GM19372 (cell line): ENCODE results near the gene TRIM46.

Experiments
- ATAC-seq: cut with Tn5 transposase; IDR thresholded peaks from one replicate; pipeline ENCODE4 v1.9.1; 2021; ENCODE audit warnings: mild to moderate bottlenecking, low read depth, moderate library complexity; ENCODE audit not compliant: unreplicated experiment

Gene TRIM46, protein sequence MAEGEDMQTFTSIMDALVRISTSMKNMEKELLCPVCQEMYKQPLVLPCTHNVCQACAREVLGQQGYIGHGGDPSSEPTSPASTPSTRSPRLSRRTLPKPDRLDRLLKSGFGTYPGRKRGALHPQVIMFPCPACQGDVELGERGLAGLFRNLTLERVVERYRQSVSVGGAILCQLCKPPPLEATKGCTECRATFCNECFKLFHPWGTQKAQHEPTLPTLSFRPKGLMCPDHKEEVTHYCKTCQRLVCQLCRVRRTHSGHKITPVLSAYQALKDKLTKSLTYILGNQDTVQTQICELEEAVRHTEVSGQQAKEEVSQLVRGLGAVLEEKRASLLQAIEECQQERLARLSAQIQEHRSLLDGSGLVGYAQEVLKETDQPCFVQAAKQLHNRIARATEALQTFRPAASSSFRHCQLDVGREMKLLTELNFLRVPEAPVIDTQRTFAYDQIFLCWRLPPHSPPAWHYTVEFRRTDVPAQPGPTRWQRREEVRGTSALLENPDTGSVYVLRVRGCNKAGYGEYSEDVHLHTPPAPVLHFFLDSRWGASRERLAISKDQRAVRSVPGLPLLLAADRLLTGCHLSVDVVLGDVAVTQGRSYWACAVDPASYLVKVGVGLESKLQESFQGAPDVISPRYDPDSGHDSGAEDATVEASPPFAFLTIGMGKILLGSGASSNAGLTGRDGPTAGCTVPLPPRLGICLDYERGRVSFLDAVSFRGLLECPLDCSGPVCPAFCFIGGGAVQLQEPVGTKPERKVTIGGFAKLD

DNA sequence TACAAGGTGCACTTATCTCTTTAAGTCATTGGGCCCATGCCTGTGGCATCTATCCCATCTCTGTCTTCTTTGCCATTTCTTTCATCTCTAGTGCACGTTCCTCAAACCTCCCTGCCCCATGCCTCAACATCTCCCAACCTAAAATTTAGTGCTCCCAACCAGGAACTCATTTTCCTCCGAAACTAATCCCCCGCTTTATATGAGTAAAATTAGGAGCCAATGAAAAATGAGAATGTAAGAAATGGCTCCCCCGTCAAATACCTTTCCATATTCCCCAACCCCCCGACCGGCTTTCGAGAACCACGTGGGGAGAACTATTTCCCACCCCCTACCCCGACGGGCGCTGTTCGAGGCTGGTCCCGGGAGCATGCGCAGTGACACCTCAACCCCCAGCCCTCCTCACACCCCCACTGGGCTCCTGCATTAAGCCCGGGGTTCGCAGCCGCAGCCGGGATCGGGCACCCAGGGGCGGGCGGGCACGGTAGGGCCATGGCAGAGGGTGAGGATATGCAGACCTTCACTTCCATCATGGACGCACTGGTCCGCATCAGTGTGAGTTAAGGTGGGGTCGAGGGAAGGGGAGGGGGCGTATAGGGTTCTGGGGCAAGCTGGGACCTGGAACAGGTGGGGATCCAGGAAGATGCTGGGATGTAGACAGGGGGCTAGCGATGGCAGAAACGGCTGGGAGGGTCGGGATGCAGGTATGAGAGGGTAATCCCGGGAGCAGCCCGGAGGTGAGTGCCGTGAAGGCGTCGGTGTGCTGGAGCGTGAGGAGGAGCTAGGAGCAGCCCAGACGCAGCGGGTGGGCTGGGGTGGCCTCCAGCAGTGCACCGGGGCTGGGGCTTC lies at the start of gene TRIM46:
TSS of gene TRIM46 (plus strand) at position 372 of the 846 bp plus-strand sequence. CDS start at position 490, 118 bp downstream.
- no peak for ATAC-seq

DNA sequence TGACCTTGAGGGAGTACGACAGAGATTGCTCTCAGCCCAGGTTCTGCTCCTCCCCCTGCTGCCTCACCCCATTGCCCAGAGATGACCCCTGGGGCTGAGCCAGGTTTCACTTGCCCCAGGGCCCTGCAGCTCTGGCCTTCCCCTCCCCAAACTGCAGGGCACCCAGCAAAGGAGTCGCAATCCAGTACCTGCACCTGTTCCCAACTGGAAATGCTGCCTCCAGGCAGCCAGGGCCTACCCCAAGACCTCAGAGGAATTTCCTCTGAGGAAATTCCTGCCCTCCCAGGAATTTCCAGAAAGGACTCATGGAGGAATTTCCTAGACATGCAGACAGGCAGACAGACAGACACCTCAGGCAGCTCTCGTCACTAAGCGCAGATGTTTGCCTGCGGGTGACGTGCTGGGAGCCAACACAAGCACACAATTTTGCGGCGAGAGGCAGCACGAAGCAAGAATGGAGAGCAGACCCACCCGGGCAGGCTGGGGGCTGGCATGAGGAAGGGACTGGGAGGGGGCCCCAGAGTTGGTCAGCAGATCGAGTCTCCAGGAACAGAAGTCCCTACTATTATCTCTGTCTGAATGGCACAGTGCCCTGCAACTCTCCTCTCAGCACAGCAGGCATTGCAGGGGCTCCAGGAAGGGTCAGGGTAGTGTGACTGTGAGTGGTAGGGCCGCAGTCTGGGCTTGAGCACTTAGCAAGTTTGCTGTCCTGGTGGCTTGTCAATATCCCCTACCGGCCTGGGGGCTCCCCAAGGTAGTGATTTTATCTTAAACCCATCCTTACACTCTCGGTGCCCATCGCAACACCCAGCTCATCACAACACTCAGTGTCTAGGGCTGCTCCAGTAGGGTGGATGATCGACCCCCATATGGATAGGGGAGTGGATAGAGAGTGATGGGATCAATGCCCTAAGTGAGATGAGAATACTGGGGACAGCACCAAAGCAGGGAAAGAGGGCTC lies 48.9 kb upstream of the TRIM46 start:
- no peak for ATAC-seq

DNA sequence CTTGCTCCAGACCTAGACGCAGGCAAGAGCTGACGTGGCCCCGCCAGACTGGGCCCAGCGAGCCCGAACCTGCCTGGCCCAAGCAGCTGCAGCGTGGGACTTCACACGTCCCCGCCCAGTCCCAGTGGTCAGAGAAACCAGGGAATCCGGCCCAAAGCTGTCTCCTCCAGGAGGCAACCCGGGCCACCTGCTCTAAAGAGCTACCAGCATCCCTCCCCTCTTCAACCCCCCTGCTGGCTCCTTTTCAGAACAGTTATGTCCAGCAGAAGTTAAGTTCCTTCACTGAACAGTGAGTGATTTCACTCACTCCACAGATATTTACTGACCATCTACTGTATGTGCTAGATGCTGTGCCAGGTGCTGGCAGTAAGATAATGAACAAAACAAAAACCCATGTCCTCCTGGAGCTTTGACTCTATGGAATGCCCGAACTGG lies 48.1 kb upstream of the TRIM46 start:
- ATAC-seq = no peak

DNA sequence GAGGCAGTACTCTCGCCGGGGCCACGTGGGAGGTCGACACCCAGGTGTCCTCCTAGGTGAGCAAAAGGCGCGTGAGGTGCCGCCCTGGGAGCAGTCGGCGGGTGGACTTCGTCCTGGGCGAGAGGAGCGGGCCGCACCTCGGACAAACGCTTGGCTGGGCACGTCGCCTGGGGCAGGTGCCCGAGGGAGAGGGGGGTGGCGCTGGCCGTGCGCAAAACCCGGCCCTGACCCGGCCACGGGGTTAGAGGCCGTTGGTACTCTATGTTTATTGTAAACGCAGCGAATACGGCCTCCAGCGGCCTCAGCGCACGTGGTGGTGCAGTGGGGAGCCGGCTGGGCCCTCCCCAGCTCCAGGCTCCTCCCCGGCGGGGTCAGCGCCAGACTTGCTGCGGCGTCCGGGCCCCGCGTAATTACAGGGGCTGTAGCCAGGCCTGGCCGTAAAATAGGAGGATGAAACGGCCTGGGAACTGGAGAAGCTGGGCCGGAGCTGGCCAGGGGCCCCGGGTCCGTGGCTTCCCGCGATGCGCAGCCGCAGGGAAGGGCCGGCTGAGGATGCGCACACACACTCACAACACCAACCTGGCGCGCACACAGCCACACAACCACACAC lies 47.6 kb upstream of the TRIM46 start:
- ATAC-seq = no peak

DNA sequence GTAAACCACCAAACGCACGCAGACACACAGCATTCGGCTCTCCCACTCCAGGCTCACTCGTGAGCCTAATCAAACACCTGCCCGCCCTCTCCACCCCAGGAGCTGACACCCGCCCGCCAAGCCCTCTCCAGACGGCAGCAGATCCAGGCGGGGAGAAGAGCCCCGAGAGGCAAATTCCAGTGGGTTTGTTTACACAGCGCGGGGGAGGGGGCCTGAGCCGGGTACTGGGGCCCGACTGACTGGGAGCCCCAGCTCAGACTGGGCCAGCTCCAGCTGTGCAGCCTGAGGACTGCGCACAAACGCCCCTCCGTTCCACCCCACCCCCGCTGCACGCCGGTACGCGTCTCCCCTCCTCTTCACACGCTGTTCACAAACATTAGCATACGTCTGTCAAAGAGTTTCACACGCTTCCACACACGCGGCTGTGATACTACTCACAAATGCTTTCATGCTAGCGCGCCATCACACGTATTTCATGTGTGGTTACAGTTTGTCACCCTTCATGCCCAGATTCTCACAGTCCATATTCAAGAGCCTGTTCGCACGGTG lies 47.0 kb upstream of the TRIM46 start:
- no peak for ATAC-seq

DNA sequence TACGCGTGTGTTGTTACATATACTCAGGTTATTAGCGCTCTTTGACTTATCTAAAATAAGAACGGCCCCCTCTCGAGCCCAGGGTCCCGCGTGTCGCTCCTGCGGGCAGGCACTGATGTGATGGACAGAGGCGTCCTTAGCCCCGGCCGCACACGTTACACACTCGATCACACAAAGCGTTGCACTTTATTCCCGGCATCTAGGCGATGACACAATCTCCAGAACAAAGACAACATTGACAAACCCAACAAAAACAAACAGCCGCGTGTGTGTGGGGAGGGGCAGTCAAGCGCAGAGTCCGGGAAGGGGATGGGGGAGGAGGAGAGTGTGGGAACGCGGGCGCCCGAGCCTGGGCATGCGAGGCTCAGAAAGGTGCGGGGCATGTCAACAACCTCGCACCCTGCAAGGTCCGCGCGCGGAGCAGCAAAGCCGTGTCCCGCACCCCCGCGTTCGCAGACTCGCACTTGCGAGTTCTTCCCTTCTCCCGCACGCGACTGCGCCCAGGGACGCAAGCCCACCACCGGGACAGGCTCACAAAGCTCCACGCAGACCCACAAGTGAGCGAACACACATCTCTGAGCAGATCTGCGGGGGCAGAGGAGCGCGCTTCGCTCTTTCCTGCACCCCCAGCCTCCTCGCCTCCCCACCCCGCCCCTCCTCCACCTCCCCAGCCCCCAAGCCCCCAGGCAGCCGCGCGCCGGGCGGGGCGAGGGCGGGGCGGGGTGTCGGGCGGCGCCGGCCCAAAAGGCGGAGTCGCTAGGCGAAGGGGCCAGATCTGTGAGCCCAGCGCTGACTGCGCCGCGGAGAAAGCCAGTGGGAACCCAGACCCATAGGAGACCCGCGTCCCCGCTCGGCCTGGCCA lies 46.3 kb upstream of the TRIM46 start, which contains the start of gene EFNA1:
TSS of gene EFNA1 (plus strand) at position 772 of the 862 bp plus-strand sequence. CDS start 102 bp downstream, outside the sequence.
- ATAC-seq = no peak

DNA sequence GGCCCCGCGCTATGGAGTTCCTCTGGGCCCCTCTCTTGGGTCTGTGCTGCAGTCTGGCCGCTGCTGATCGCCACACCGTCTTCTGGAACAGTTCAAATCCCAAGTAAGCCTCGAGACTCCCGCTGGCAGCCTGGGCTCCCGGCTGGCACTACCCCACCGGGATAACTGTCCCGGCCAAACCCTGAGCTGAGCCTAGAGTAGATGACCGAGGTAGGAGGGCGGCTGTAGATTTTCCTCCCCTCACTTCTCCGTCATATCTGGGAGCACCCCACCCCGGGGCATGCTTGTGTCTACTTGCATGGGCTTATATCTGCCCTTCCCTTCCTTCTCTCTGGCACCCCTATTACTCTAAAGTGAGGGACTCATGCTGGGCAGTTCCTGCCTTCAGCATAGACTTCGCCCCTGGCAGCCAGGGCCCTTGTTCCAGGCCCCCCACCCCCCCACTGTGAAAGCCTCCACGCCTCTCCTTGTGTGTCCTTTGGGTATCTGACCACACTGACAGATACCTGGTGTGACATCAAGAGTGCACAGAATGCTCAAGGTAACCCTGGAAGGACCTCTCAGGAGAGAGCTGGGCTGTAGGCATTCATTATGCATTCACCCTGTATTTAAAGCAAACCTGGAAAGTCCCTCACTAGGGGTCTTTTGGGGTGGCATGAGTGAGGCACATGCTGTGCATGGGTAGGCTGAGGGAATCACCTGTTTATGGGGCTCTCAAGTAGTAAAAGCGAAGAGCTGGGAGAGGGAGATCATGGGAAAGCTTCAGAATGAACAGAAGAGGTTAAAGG lies 45.5 kb upstream of the TRIM46 start:
- no peak for ATAC-seq

DNA sequence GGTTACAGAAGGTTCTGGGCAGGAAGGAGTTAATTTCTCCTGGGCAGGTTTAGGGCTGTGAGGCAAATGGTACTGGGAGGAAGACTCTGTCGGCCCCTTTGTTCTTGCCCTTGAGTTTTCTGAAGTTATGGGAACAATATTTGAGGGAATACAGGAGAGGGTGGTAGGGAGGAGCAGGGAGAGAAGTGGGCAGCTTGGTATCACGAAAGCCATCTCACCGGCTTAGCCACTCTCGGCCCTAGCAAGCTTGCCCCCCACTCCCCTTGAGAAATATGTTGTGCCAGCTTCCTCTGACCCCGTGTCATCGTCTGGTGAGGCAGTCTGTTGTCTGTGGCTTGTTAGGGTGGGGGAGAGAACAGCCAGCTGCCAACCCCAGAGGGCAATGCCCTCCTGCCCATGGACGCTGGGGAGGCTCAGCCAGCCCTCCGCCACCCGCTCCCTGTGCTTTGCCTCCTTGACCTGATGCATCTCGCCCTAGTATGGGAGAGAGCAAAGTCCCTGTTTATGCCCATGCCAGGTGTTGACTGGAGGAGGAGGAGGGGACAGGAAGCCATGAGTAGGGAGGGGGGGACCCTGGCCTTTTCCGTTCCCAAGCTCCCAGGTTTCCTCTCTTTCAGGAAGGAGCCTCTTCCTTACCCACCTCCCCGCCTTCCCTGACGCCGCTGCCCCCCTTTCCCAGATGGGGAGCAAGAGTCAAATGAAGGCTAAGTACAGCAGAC lies 44.7 kb upstream of the TRIM46 start:
- ATAC-seq = no peak

DNA sequence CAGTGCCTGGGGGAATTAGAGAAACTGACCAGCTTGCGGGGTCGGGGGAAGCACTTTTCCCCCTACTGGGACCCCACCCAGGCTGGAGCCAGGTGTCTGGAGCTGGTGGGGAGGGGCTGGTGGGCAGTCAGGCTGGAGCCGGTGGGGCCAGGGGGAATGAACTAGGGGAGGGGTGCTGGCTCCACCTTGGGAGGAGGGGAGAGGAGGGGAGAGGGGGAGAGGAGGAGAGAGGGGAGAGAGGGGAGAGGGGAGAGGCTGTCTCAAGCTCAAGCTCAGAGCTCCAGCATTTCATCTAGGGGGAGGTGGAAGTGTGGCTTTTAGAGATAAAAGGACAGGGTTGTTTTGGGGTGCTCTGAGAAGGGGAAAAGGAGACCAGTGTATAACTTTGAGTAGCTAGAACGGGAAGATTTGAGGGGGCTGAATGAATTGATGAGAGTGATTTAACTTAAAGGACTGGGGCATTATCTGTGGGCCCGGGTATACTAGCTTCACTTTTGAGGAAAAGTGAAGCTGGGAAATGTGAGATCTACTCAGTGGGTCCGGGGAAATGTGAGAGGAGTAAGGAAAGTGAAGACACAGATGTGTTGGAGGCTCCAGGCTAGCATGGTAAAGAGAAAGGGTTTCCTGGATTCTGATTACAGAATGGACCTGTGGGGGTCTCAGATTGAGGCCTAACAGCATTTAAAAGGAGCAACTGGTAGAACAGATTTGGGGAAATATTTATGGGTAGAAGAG lies 43.2 kb upstream of the TRIM46 start:
- ATAC-seq = no peak

DNA sequence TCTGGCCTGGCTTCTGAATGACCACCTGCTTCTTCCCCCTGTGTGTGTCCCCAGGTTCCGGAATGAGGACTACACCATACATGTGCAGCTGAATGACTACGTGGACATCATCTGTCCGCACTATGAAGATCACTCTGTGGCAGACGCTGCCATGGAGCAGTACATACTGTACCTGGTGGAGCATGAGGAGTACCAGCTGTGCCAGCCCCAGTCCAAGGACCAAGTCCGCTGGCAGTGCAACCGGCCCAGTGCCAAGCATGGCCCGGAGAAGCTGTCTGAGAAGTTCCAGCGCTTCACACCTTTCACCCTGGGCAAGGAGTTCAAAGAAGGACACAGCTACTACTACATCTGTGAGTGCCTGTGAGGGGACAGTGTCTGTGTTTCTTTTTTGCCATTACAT lies 42.4 kb upstream of the TRIM46 start:
- no peak for ATAC-seq

DNA sequence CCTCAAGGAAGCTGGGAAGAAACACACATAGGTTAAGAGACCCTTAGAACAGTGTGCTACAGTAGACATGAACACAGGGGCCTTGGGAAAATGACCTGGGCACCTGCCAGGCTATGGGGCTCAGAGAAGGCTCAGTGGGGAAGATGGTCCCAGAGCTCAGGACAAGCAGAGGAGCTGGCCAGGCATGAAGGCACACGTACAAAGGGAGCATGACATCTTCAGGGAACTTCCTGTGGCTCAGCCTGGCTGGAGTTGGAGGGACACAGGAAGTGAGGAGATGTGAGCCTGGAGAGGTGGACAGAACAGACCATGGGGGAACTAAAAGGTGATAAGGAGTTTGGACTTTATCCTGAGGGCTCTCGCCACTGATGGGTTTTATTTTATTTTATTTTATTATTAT lies 41.8 kb upstream of the TRIM46 start:
- no peak for ATAC-seq

DNA sequence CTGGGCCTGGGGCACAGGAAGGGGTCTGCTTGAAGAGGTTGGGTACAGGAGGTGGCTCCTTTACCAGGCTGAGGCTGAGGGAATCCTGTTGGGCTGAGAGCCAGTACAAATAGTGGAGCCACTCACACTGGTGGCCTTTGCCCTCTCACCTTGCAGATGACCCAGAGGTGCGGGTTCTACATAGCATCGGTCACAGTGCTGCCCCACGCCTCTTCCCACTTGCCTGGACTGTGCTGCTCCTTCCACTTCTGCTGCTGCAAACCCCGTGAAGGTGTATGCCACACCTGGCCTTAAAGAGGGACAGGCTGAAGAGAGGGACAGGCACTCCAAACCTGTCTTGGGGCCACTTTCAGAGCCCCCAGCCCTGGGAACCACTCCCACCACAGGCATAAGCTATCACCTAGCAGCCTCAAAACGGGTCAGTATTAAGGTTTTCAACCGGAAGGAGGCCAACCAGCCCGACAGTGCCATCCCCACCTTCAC lies 39.8 kb upstream of the TRIM46 start:
- no peak for ATAC-seq

DNA sequence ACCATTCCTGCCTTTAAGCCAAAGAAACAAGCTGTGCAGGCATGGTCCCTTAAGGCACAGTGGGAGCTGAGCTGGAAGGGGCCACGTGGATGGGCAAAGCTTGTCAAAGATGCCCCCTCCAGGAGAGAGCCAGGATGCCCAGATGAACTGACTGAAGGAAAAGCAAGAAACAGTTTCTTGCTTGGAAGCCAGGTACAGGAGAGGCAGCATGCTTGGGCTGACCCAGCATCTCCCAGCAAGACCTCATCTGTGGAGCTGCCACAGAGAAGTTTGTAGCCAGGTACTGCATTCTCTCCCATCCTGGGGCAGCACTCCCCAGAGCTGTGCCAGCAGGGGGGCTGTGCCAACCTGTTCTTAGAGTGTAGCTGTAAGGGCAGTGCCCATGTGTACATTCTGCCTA lies 39.3 kb upstream of the TRIM46 start:
- no peak for ATAC-seq

DNA sequence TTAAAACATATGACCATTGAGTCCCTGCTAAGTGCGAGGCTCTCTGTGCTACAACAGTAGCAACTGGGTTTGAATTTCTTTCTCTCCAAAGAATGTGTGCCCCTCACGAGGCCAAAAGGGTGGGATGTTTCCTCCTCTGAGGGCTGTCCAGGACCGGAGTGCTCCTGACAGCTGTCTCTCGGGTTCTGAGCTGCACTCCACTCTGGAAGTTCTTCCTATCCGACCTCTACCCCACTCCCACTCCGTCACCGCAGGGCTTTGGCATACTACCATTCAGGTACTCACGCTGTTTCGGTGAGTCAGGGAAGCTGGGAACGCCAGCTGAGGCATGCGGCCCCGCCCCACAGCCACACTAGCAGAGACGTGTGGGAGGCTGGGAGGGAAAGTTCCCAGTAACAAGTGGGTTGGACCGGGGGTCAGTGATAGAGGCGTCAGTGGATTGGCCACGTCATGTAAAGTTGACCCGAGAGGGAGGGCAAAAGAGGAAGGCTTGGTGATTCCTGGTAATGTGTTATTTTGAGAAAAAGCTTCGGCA lies 38.7 kb upstream of the TRIM46 start:
- ATAC-seq = no peak

DNA sequence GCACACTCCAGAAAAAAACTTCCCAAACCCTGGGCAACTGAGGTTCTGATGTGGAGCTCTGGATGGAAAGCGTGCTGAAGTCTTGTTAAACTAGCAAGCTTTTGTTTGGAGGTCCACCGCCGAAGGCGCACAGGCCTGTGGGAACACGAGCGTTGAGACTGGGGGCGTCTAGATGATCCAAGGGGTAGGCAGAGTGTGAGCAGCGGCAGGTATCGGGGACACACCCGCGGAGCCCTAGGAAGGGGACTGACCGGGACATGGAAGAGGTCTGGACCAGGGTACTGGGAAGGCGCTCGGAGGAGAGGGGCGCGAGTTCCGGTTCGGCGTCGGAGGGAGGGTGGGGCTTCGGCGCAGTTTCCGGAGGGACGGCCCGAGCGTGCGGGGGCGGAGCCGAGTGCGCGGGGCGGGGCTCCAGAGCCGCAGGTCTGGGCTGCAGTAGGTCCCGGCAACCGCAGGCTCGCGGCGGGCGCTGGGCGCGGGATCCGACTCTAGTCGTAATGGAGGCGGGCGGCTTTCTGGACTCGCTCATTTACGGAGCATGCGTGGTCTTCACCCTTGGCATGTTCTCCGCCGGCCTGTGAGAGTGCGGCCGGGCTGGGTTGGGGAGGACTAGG lies 38.1 kb upstream of the TRIM46 start, which contains the start of gene SLC50A1:
TSS of gene SLC50A1 (plus strand) at position 438 of the 614 bp plus-strand sequence. CDS start at position 498, 60 bp downstream.
- peak; percentile 61 for ATAC-seq
